NB4 (cell line): ENCODE results near the gene GBA3.

Experiments used
- CTCF ChIP-seq: IDR thresholded peaks from one replicate; pipeline ENCODE4 v1.5.1; 2012; ENCODE audit warnings: low read depth, low read length
- MYC ChIP-seq: IDR thresholded peaks from 2 replicates; pipeline ENCODE4 v1.6.1; 2011; ENCODE audit warnings: low read depth, low read length
- POLR2A ChIP-seq: IDR thresholded peaks from 2 replicates; pipeline ENCODE4 v1.6.1; 2011; ENCODE audit warnings: mild to moderate bottlenecking; ENCODE audit not compliant: insufficient read length; ENCODE audit errors: extremely low read depth

- TF ChIP-seq POLR2A, result no peak
- no peak for TF ChIP-seq MYC
- no peak for TF ChIP-seq CTCF
Measured at GRCh38 chr4:22674700-22675099, 18.0 kb upstream of the GBA3 start.
